ENCODE measurements around the gene ARCN1. TPM values are rescaled to one million over a fixed set of nuclear protein-coding genes. Genes with fewer than 3 reads are reported as not detected.

ARCN1 gene
- total RNA-seq, 1 donor from 2014 or later, result 176 TPM

DNA sequence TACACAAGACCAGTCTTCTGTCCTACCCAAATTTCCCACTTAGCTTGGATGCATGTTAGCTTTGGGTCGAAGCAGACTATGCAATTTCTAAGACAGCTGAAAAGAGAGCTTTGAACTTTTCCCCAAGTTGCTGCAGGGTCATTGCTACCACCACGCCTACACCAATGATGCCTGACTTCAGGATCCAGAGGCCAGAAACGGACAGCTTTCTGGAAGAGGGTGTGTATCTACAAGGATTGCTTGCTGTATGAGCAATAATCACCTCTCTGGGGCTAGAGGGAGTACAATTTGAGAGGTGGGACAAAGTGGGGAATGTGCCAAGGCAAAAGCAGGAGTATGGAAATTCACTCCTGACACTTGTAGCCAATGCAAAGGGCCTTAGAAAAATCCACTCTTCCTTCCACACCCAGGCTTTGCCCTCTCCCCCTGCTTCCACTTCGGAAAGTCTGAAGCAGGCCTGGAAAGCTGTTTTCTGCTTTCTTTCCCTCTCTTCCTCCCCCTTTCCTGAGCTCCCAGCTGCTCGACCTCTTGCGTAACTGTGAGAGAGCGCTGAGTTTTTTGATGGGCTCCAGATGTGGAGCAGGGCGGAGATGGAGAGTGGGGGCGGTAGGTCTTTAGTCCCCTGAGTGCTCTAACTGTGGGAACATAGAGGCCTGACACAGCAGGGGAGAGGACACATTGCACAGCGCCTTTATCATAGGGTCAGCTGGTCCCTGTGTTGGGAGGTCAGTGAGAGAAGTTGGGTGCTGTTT, 33.1 kb downstream of the ARCN1 start:
- DNase-seq (ENCODE audit: low spot score), result peak; percentile 85

DNA sequence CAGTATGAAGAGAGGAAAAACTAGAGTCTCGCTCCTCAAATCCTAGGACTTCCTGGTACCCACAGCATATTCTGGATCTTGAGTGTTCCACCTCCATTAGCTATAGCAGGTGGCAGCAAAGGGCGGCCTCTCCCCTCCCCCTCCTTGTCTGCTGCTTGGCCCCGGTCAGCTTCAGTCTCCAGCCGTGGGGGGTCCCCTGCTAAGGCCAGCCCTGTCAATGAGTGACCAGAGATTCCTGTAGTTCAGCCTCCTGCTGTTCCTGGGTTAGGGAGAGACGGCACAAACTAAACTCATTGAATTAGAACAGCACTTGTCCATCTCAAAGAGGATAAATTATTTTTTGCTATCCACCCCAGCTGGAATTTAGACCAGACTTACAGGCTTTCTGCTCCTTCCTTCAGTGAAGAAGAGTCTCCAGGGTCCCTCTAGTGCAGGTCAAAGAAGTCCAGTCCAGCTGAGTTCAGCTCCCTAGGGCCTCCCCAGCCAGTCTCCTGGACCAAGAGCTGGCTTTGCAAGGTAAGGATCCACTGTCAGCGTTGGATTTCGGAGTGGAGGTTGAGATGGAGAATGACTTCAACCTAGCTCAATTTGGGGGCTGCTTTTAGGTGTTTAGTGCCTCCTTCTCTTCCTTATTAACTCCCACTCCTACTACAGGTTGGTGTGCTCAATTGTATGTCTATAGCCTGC, 34.1 kb downstream of the ARCN1 start:
- peak; percentile 88 for DNase-seq (ENCODE audit: low spot score)

DNA sequence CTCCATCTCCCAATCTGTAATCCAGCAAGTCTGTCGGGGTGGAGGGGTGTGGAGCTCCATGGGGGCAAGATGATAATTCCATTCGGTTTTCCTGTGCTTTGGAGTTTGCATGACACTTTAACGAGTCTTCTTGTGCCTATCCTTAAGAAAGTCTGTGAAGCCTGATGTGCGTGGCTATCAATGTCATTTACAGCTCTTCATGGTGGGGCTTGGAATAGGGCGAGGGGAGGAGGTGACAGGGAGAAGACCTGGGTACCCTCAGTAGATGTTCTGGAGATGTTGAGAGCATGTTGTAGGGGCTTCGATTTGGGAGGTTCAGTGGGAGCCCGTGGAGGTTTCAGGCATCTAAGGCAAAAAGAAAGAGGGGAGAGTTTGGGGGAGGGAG, 34.6 kb downstream of the ARCN1 start:
- peak; percentile 47 for DNase-seq (ENCODE audit: low spot score)

DNA sequence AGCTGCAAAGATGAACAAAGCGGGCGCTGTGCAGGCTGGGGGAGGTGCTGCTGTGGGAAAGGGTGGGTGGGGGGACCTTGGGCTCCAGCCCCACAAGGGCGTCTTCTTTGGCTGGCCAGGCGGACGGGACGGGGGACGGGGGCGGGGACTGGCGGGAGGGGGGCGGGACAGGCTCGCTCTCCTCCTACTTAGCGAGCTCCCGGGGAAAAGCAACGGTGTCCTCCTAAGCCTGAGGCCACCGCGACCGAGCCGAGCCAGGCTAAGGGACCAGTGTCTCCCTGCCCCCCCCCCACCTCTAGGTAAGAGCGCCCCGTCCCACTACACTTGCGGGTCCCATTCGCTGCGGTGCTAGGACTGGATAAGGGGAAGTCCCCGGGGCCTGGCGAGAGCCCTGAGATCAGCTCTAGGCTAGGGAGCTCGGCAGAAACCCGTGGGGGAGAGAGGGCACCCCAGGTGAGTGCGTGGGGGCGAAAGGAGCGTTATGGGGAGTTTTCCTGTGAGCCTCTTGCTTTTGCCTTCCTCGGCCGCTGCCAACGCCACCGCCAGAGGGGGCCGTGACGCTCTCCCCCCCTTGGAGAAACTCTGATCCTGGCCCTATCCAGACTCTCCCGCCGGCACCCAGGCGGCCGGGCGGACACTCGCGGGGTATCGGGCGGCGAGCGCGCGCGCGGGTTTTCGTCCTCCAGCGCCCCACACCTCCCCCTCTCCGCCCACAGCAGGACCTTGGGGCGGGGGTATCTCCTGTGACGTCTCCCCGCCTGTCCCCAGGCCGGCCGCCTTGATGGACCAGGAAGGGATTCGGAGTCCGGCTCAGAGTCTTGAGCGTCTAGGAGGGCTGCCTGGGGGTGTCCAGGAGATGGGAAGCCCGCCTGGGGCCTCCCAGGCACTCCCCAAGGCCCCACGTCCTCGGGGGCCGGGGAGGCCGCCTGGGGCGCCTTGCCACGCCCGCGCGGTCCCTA, 35.5 kb downstream of the ARCN1 start, which contains the start of gene PHLDB1:
Gene PHLDB1, plus strand, starts transcription at position 215 of the 959 bp plus-strand sequence. CDS start 6,222 bp downstream, outside the sequence.
- peak; percentile 91 for DNase-seq (ENCODE audit: low spot score)

DNA sequence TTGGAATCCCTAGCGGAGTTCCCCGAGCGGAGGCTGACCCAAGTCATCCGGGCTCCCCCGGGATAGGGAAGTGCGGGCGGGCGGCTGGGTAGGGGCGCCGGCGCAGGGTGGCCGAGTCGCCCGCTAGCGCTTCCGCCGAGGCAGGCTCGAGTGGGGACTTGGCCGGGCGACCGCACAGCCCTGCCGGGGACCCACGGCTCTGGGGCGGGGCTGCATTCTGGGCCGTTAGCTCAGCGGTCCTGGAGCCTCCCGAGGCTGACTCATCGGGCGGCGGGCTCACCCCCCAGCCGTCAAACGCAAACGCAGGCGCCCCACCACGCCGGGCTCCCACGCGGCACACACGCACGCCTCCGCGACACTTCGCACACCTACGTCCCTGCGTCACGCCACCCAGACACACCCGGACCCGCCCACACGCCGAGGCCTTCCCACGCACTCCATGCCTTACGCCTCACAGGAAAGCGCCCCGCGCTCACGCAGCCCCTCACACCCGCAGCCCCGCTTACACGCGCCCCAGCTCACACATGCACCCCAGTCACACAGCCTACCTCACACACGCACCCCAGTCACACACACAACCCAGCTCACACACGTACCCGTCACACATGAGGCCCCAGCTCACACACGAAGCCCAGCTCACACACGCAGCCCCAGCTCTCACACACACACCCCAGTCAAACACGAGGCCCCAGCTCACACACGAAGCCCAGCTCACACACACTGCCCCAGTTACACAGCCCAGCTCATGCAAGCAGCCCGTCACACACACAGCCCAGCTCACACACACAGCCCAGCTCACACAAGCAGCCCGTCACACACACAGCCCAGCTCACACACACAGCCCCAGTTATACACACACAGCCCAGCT, 36.4 kb downstream of the ARCN1 start:
- DNase-seq (ENCODE audit: low spot score), result peak; percentile 93

DNA sequence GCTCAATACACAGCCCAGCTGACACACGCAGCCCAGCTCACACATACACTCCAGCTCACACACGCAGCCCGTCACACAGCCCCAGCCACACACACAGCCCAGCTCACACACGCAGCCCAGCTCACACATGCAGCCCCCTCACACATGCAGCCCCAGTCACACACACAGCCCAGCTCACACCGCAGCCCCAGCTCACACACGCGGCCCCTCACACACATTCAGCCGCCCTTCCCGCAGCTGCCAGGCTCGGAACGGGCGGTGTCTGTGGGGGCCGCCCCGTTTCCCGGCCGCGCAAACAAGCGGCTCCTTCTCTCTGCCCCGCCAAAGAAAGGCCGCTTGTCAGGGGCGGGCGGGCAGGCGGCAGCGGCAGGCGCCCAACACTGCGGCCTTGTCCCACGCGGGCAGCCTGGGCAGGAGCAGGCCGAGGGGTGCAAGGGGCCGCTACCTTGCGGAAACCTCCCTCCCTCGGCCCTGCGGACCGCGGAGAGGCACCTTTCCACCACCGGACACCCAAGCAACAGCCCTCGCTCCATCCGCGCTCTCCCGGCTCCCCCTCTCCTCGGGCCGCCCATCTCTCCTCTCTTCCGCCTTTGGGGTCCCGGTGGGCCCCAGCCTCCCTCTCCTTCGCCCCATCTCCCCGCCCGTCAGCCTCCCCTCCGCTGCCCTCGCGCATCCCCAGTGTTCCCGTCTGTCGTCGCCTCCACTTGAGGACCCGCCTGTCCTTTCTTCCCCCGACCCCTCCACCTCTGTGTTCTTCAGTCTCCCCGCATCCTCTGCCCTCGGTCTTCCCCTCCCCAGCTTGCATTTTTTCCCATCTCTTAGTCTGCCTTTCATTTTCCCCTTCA, 37.4 kb downstream of the ARCN1 start:
- DNase-seq (ENCODE audit: low spot score), result peak; percentile 87

DNA sequence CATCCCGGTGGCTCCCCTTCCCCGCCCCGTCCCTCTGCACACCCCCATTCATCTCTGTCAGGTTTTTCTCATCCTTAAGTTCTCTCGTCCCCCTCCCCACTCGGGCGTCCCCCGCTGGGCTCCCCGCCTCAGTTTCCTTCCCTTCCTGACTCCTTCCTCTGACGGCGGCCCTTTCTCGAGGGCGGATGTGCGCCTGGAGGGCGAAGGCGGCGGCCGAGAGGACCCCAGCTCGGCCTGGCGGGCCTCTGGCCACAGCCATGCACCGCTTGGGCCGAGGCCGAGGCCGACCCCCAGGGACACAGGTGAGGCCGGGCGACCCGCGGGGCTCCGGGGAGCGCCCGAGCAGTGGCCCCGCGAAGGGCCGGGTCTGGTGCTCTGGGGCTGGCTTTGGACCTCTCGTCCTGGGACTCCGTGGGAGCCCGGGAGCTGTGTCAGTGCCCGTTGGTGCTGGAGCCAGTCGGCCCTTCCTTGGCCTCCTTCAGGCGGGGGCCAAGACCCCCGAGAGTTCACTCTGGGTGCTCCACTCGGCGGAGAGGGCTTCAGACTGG, 38.1 kb downstream of the ARCN1 start:
- peak; percentile 89 for DNase-seq (ENCODE audit: low spot score)

DNA sequence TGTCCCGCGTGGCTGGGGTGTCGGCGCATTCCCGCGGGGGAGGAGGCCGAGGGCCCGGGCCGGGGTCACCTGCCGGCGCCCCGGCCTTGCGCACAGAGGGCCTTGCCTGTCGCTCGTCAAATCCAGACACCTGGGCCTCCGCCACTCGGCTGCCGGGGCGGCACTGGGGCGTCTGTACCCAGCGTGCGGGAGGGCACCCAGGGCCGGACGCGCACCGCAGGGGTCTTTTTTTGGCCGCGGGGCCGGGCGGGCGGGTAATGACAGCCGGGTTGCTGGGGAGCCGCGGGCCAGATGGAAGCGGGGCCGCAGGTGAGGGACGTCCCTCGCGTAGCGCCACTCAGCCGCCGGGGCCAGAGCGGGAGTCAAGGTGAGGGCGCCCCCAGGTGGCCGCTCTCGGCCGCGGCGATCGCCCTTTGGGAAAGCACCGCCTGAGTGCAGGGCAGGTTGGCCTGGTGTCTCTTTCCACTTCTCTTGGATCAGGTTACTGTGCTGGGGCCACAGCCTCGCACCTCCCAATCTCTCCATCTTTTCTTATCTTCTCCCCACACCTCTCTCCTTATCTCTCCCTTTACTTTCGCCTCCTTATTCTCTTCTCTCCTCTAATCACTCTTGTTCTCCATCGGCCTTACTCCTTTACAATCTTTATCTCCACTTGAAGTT, 38.7 kb downstream of the ARCN1 start:
- peak; percentile 95 for DNase-seq (ENCODE audit: low spot score)

DNA sequence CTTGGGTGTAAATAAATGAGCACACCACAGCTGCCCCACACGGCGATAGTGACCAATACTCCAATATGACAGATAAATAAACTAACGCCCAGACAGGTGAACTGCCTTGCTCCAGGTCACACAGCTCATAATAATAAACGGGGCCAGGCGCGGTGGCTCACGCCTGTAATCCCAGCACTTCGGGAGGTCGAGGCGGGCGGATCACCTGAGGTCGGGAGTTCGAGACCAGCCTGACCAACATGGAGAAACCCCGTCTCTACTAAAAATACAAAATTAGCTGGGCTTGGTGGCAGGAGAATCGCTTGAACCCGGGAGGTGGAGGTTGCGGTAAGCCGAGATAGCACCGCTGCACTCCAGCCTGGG, 39.2 kb downstream of the ARCN1 start:
- DNase-seq (ENCODE audit: low spot score), result peak; percentile 62

DNA sequence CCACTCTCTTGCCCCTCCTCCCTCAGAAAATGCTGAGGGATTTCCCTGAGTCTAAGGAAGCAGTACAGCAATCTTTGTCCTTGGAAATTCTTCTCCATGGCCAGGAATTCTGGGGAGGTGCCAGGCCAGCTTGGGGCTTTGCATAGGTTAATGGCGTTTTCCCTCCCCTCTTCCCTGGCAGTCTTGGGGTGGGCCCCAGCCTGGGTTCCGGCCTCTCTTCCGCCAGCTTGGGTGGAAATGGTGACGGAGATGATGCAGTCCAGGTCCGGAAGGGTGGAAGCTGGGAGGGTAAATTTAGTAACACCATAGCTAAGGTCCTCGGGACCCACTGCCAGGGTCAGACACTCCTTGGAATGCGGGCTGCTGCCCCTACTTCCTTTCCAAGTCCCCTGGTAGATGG, 40.2 kb downstream of the ARCN1 start:
- peak; percentile 90 for DNase-seq (ENCODE audit: low spot score)

DNA sequence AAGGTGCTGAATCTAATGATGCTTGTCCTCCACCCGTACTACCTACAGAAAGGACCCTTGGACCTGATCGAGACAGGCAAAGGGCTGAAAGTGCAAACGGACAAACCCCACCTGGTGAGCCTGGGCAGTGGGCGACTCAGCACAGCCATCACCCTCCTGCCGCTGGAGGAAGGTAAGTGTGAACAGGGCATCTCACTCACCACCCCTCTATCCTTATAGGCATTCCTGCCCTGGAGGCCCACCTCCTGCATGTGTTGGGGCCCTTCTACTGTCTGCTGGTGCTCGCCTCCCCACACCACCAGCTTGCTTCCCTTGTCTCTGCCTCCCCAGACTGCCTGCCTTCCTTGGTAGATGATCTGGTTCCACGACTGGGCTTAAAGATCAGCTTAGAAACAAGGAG, 42.3 kb downstream of the ARCN1 start:
- peak; percentile 81 for DNase-seq (ENCODE audit: low spot score)

DNA sequence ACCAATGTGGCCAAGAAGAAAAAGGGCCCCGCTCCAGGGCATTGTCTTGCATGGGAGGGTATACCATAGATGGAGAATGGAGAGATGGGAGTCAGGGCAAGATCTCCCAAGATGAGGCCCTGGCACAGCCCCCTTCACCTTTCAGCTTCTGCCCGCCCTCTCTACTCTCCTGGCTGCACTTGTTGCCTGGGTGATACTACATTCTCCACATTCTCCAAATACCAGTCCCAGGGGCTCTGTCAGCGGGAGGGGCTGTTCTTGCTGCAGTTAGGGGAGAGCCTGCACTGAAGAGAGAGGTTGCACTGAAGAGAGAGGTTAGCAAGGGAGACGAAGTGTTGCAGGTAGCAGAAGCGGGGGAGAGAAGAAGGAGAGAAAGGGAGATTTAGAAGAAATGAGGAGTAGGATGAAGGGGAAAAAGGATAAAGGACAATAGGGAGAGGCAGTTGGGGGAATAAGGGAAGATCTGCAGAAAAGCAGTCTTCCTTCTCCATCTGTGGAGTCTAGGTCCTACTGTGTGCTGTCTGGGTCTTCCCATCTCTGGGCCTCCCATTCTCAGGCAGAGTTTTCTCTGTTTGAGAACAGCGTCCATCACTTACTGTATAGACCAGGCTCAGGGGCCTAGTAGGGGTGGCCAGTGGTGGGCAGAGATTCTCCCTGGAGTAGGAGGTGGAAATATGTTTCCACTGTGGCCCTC, 43.2 kb downstream of the ARCN1 start:
- DNase-seq (ENCODE audit: low spot score), result peak; percentile 65

DNA sequence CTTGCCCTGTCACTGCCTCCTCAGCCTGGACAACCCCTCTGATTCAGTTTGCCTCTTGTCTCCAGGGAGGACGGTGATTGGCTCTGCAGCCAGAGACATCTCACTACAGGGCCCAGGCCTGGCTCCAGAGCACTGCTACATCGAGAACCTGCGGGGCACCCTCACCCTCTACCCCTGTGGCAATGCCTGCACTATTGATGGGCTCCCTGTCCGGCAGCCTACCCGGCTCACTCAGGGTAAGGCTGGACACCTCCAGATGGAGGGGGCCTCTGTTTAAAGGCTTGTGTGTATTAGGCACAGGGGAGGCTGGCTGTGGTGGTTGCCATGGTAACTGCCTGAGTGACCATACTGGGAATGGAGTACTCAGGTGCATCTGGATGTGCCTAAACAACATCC, 43.8 kb downstream of the ARCN1 start:
- DNase-seq (ENCODE audit: low spot score), result peak; percentile 72

DNA sequence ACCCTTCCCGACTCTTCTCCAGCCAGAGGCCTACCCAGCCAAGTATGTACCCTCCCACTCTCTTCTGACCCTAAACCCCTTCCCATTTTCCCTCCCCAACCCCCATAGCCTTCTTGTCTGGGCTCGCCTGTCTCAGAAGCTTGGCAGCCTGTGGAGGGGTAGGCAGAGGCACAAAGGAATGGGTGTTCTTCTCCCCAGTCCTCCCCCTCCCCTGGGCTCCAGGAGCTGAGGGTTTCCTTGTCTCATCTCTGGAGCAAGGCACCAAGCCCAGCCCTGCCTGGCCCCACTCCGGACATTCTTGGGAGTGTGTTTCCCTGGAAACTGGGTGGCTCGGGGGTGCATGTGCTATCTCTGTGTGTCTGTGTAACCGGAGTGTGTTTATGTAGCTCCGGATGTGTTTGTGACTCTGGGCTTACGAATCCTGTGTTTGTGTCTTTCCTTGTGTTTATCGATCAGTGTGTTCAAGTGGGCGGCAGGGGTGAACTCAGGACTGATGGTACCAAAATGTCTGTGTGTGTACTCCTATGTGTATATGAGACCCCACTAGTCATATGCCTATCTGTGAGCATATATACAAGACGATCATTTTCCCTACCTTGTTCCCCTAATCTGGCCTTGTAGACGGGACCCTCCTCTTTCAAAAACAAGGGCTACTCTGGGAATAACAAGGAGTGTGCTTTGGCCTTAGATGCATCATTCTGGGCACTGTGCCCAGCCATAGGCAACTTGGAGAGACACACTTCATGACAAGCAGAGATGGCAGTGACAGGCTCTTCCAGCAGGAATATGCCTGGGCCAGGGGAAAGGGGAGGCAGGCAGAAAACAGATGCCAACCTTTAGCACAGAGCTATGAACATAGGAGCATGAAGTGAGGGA, 46.1 kb downstream of the ARCN1 start:
- DNase-seq (ENCODE audit: low spot score), result no peak

DNA sequence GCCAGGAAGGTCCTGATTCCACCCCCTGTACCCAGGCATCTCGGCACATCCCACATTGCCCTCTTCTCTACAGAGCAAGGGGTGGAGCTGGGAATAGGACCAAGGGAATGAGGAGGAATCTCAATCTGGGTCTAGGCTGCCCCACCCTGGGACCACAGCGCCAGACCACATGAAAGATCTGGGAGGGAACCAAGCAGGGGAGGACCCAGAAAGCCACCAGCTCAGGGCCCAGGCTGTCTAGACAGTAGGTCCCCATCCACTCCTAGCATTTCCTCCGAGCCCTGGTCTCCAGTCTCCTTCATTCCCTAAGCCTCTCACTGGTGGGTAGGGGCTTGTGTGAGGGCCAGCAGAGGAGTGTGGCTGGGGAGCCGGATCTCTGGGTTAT, 46.8 kb downstream of the ARCN1 start:
- DNase-seq (ENCODE audit: low spot score), result no peak

DNA sequence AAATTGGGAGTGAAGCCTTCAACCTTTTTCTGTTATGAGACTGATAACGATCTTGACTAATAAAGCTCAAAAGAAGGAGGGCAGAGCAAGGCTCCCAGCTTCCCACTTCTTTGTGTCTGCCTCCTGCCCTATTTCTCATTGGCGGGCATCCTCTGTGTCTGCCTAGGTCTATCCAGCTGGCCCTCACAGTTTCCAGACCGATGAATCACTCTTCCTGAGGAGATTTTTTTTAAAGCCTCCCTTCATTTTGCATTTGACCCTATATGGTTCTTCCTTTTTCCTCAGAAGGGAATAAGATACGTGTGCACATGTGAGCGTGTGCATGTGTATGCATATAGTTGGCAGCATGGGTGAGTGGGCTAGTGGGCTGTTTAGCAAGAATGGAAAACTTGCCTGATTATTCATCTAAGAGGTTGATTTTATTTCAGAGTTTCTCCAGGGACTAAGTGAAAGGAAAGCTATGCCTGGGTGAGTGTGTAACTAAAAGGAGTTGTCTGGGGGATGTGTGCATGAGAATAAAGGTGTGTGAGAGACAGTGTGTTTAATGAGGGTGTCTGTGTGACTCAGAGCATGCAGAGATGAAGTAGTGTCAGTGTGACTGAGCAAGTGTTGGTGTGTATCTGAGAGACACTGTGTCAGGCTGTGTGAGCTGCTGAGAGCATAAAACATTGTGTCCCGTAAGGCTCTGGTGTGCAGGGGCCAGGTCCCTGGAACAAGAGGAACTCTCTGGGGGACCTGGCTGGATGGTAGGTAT, 47.4 kb downstream of the ARCN1 start:
- no peak for DNase-seq (ENCODE audit: low spot score)
